Activated CD8-positive, alpha-beta T cell treated with anti-CD3 and anti-CD28 coated beads for 36 hours (primary cell): Measurements from ENCODE around the gene ACAP3. TPM values are rescaled to one million over a fixed set of nuclear protein-coding genes. Genes with fewer than 3 reads are reported as not detected.

Experiments
- ATAC-seq: fragments of 200-7000 bp; cut with Tn5 transposase; one replicate; pipeline ENCODE4 v1.10.0; 2021; ENCODE audit warnings: mild to moderate bottlenecking, moderate library complexity
- CTCF ChIA-PET: fragments of 350-600 bp; sonication (Branson Sonifier 250); formaldehyde crosslinking; loops from one replicate; lab custom pipeline; 2021; ENCODE audit warnings: antibody characterized with exemption; lab: Charles Lee
- POLR2A ChIA-PET: fragments of 350-600 bp; sonication (Branson Sonifier 250); formaldehyde crosslinking; loops from one replicate; lab custom pipeline; 2021; ENCODE audit warnings: antibody characterized with exemption; lab: Charles Lee
- DNase-seq: peaks from one replicate; pipeline ENCODE4 v3.0.0-alpha.2; 2020
- H3K27ac Mint-ChIP-seq: one replicate; pipeline ENCODE4 v1.8.0; 2021; ENCODE audit warnings: mild to moderate bottlenecking, mixed read lengths
- H3K27me3 Mint-ChIP-seq: one replicate; pipeline ENCODE4 v1.8.0; 2021; ENCODE audit warnings: mixed read lengths
- H3K36me3 Mint-ChIP-seq: one replicate; pipeline ENCODE4 v1.8.0; 2021; ENCODE audit warnings: low read depth, mixed read lengths
- H3K4me1 Mint-ChIP-seq: one replicate; pipeline ENCODE4 v1.8.0; 2021; ENCODE audit warnings: low read depth, mixed read lengths
- H3K4me3 Mint-ChIP-seq: one replicate; pipeline ENCODE4 v1.8.0; 2021; ENCODE audit warnings: mild to moderate bottlenecking, moderate library complexity, mixed read lengths
- H3K9me3 Mint-ChIP-seq: one replicate; pipeline ENCODE4 v1.8.0; 2021; ENCODE audit warnings: mixed read lengths
- intact Hi-C: fragments of 100-400 bp; cut with micrococcal nuclease; formaldehyde crosslinking; loops from one replicate; pipeline ENCODE4 v1.10.0; 2022
- microRNA-seq: library from miRNA; unstranded; fragments of <30 nt; microRNA quantifications from one replicate; pipeline ENCODE4 v1.2.0, GENCODE V29; 2022; ENCODE audit warnings: borderline microRNAs expressed, borderline replicate concordance
- total RNA-seq, 2 experiments: library from RNA; stranded (reverse); gene quantifications; one replicate each; pipeline ENCODE4 v1.2.3, GENCODE V29; 2021
- TF ChIP-seq, protein P1 (sequence below): fragments of 200-600 bp; IDR thresholded peaks from one replicate; pipeline ENCODE4 v1.8.0; 2022; ENCODE audit warnings: antibody characterized with exemption, mild to moderate bottlenecking

The ACAP3 gene
- total RNA-seq, 2 experiments from 2014 or later, result 41.1 to 42.5 TPM

GRCh38 chr1:1243807-1244191, 63.9 kb downstream of the ACAP3 start:
- Mint-ChIP-seq H3K27ac (no peak overlapping the region), H3K9me3 (no peaks in the 10 kb centered on the region), H3K27me3 (no peaks in the 10 kb centered on the region), H3K4me3 (no peak overlapping the region), H3K4me1 (no peaks in the 10 kb centered on the region), H3K36me3 (no peaks in the 10 kb centered on the region)
- DNase-seq (no peak), ATAC-seq (no peak)
- TF ChIP-seq, protein P1, sequence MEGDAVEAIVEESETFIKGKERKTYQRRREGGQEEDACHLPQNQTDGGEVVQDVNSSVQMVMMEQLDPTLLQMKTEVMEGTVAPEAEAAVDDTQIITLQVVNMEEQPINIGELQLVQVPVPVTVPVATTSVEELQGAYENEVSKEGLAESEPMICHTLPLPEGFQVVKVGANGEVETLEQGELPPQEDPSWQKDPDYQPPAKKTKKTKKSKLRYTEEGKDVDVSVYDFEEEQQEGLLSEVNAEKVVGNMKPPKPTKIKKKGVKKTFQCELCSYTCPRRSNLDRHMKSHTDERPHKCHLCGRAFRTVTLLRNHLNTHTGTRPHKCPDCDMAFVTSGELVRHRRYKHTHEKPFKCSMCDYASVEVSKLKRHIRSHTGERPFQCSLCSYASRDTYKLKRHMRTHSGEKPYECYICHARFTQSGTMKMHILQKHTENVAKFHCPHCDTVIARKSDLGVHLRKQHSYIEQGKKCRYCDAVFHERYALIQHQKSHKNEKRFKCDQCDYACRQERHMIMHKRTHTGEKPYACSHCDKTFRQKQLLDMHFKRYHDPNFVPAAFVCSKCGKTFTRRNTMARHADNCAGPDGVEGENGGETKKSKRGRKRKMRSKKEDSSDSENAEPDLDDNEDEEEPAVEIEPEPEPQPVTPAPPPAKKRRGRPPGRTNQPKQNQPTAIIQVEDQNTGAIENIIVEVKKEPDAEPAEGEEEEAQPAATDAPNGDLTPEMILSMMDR, result no peak
- ChIA-PET POLR2A (no interaction called here), CTCF (no interaction called here)
- intact Hi-C loops, result no loop called here

GRCh38 chr1:1243266-1243660, 64.5 kb downstream of the ACAP3 start:
- POLR2A ChIA-PET, result interaction anchor here (1.3 to 1.7 kb wide), 2 partner anchors 12 to 35 kb away, joined by 3 to 4 read pairs; partner anchors contain the start of genes B3GALT6 and SDF4
- Mint-ChIP-seq H3K4me1 (no peaks in the 10 kb centered on the region), H3K27me3 (no peaks in the 10 kb centered on the region), H3K27ac (no peak overlapping the region), H3K4me3 (no peak overlapping the region), H3K9me3 (no peaks in the 10 kb centered on the region), H3K36me3 (no peaks in the 10 kb centered on the region)
- TF ChIP-seq, protein P1, result no peak
- intact Hi-C loops, result no loop called here
- CTCF ChIA-PET, result no interaction called here
- ATAC-seq, result no peak
- DNase-seq, result no peak

DNA sequence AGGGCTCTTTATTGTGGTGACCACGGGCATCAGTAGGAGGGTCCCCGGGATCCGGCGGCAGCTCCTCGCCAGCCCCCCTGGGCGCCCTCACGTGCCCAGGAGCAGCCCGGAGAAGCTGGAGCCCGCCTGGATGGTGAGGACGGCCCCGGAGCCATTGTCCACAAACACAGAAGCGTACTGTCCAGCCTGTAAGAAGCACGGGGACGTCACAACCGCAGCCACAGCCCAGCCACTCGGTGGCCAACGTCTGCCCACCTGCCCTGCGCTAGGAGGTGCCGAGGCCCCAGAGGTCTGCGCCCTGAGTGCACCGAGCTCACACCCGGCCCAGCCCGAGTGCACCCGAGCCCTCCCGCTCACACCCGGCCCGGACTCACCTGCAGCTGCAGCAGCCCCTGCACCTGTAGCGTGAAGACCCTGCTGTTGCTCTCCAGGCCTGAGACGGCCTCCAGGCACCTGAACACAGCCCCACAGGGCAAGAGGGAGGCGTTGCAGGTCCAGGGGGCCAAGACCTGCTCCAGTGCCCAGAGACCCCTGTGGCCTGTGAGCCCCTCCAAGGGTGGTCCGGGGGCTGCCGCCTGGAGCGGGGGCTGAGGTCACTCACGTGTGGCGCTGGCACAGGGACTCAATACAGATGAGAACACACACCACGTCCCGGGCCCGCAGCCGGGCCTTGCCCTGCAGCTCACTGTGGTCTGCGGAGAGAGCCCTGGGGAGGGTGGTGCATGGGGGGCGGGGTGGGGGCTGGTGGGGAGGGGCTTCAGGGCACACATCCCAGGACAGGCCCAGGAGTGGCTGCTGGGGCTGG, 65.1 kb downstream of the ACAP3 start:
- CTCF ChIA-PET, result no interaction called here
- Mint-ChIP-seq H3K4me1 (no peaks in the 10 kb centered on the region), H3K27me3 (no peaks in the 10 kb centered on the region), H3K36me3 (no peaks in the 10 kb centered on the region), H3K27ac (no peak overlapping the region), H3K4me3 (no peak overlapping the region), H3K9me3 (no peaks in the 10 kb centered on the region)
- intact Hi-C loops, result no loop called here
- POLR2A ChIA-PET, result interaction anchor here (1.0 to 1.7 kb wide), 3 partner anchors 8 to 34 kb away, joined by 3 to 4 read pairs (median 3); partner anchors contain the start of genes B3GALT6 and SDF4
- no peak for DNase-seq
- no peak for ATAC-seq
- TF ChIP-seq, protein P1, result no peak

Small RNA genes lying within 50 kb of the gene (microRNA-seq; reads per million reads assigned to microRNA genes)
- gene MIR6726 (1.2 reads per million), gene MIR6727 (not detected), gene MIR6808 (not detected)

Other genes starting within 250 kb of the ACAP3 start
- gene RNF223, start 233.6 kb downstream of the ACAP3 start, total RNA-seq, result not detected
- gene C1orf159, start 191.8 kb downstream of the ACAP3 start, total RNA-seq, result 10 to 100 TPM; 17.5 to 20.3 TPM
- not detected for gene TTLL10, start 134.1 kb downstream of the ACAP3 start, total RNA-seq
- gene TNFRSF18, start 101.3 kb downstream of the ACAP3 start, total RNA-seq, result 100 to 1,000 TPM; 126 to 135 TPM
- 100 to 1,000 TPM; 137 to 142 TPM for gene TNFRSF4, start 93.8 kb downstream of the ACAP3 start, total RNA-seq
- 10 to 100 TPM; 81.5 to 87.5 TPM for gene SDF4, start 75.9 kb downstream of the ACAP3 start, total RNA-seq
- gene B3GALT6, start 75.7 kb downstream of the ACAP3 start, total RNA-seq, result 10 to 100 TPM; 13.1 to 14.3 TPM
- 1 to 10 TPM; 2.6 to 4.9 TPM for gene C1QTNF12, start 61.2 kb downstream of the ACAP3 start, total RNA-seq
- gene UBE2J2, start 34.1 kb downstream of the ACAP3 start, total RNA-seq, result 10 to 100 TPM; 52.3 to 59.2 TPM
- 1 to 10 TPM; 4.9 to 5.6 TPM for gene SCNN1D, start 27.5 kb downstream of the ACAP3 start, total RNA-seq
- 10 to 100 TPM; 23.9 to 25.4 TPM for gene PUSL1, start 667 bp upstream of the ACAP3 start, total RNA-seq
- 100 to 1,000 TPM; 110 to 122 TPM for gene INTS11, start 16.7 kb upstream of the ACAP3 start, total RNA-seq
- 10 to 100 TPM in 1 of 2 experiments, 1 to 10 TPM in 1; 8.4 to 11.0 TPM for gene CPTP, start 16.9 kb upstream of the ACAP3 start, total RNA-seq
- under 1 TPM; 0.13 to 0.14 TPM for gene TAS1R3, start 23.4 kb upstream of the ACAP3 start, total RNA-seq
- 10 to 100 TPM; 37.2 to 39.2 TPM for gene DVL1, start 41.5 kb upstream of the ACAP3 start, total RNA-seq
- gene MXRA8, start 50.6 kb upstream of the ACAP3 start, total RNA-seq, result under 1 TPM; 0.92 to 0.98 TPM
- gene AURKAIP1, start 67.3 kb upstream of the ACAP3 start, total RNA-seq, result 100 to 1,000 TPM; 127 TPM
- 10 to 100 TPM; 86.3 to 92.4 TPM for gene CCNL2, start 91.4 kb upstream of the ACAP3 start, total RNA-seq
- gene MRPL20, start 99.4 kb upstream of the ACAP3 start, total RNA-seq, result 100 to 1,000 TPM; 127 to 129 TPM
- not detected for gene ANKRD65, start 113.3 kb upstream of the ACAP3 start, total RNA-seq
- under 1 TPM; 0.72 to 0.97 TPM for gene VWA1, start 127.8 kb upstream of the ACAP3 start, total RNA-seq
- gene ATAD3C, start 141.8 kb upstream of the ACAP3 start, total RNA-seq, result 1 to 10 TPM in 1 of 2 experiments, under 1 TPM in 1; 0.99 to 1.8 TPM
- gene ATAD3B, start 163.8 kb upstream of the ACAP3 start, total RNA-seq, result 10 to 100 TPM; 42.5 to 48.1 TPM
- 10 to 100 TPM; 61.7 to 65.1 TPM for gene ATAD3A, start 204.2 kb upstream of the ACAP3 start, total RNA-seq
- gene TMEM240, start 232.7 kb upstream of the ACAP3 start, total RNA-seq, result under 1 TPM; 0.45 to 0.74 TPM